NCI-H69 (cell line): ENCODE results near the gene UBE3D.
A peak's percentile ranks its signal among the peaks of the same experiment; 100 is the strongest.
"Not testable (repeated sequence)": the region's sequence is repeated elsewhere in the genome, so short reads cannot be mapped to it uniquely, and the experiment has no call there.

Experiments
- DNase-seq: peaks from one replicate; lab custom pipeline; 2025; lab: John Stamatoyannopoulos, UW

Gene UBE3D

GRCh38 chr6:83053678-83054077, 12.0 kb downstream of the UBE3D start:
- DNase-seq = no peak

DNA sequence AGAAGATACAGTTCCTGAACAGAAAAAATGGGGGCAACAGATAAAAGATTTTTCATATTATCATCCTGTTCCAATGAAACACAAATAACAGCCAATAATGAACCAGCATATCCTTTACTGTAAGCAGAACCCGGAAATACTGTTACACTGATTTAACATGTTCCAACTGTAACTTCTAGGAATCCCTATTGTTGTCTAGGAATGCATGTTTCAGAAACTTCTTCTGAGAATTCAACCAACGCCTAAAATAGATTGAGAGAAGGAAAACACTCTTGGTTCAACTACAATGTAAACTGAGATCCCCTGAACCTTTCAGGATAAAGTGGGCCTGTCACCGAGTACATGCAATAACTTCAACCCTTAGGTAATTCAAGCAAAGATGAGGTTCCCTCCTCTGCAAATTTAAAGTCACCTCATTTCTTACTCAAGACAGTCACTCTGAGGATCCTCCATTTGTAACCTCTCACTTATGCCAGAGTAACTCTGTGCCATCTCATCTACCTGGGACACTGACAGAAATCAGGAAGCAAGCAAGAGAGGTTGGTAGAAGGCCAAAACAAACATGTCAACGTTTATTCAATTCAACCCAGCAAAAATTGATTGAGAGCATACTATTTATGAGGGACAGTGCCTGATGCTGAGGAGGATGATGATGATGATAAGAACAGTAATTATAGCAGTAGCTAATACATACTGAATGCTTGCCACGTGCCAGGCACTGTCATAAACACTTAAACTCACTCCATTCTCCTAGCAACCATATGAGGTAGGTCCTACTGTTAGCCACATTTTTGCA, 14.1 kb downstream of the UBE3D start:
- peak; percentile 83 for DNase-seq

DNA sequence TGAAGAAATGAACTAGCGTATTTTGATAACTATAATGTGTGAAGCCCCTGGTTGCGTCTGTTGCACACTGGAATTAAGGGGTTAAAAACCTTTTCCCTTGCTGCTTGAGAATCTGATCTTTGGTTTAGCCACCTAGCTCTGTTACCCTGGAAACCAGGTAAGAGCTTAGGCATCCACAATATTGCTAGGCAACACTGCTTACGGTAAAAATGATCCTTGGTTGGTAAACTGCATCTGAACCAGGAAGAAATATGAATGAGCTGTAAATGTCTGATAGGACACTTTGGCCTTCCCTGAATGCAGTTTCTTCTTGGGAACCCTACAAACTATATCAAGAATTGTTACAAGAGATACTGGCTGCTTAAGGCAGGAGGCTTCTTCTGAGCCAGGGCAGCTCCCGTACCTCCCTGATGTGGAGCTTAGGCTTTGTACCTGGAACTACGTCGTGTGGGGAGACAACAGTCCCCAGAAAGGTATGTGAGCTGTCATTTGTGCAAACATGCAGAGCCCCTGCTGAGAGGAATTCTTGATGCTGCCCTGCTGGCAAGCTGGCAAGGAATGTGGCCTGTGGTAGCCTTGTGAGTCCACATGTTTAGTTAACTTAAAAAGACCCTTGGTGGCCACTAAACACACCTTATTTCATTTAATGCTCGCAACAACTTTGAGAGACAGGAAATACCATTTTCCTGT, 18.4 kb downstream of the UBE3D start:
- DNase-seq = peak; percentile 22

GRCh38 chr6:83044091-83044768, 21.4 kb downstream of the UBE3D start:
- DNase-seq = no peak

GRCh38 chr6:83042467-83043053, 23.1 kb downstream of the UBE3D start:
- DNase-seq = no peak

GRCh38 chr6:83038246-83038645, 27.4 kb downstream of the UBE3D start:
- no peak for DNase-seq

DNA sequence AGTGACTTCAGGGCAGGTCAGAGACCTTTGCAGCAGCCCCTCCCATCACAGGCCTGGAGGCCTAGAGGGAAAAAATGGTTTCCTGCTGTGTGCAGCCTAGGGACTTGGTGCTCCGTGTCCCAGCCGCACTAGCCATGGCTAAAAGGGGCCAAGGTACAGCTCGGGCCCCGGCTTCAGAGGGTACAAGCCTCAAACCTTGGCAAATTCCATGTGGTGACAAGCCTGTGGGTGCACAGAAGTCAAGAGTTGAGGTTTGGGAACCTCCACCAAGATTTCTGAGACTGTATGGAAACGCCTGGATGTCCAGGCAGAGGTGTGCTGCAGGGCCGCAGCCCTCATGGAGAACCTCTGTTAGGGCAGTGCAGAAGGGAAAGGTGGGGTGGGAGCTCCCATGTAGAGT, 34.0 kb downstream of the UBE3D start:
- DNase-seq = no peak

GRCh38 chr6:83019741-83020140, 45.9 kb downstream of the UBE3D start:
- DNase-seq = peak; percentile 89

GRCh38 chr6:83011131-83011530, 54.5 kb downstream of the UBE3D start:
- not testable (repeated sequence) for DNase-seq

DNA sequence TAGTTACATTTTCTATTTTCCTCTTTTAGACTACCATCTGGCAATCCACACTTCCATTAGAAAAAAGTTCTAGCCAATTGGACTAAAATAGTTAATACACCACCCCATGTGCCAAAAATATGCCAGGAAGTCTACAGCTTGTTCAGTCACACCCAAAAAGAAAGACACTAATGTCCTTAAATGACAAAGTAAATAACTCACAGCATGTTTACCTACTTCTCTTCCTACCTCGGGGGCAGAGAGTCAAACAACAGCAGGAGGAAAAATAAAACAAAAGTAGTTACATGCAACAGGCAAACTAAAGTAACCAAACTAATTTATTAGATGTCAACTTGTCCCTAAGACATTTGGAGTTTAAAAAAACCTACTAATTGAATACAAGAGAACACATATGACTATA, 57.0 kb downstream of the UBE3D start:
- peak; percentile 91 for DNase-seq

GRCh38 chr6:83006270-83006905, 59.3 kb downstream of the UBE3D start:
- no peak for DNase-seq

GRCh38 chr6:82996156-82996555, 69.5 kb downstream of the UBE3D start:
- DNase-seq = no peak

- no peak for DNase-seq
These were observed 70.6 kb downstream of the UBE3D start for GRCh38 chr6:82995066-82995465.

- DNase-seq = no peak
These were observed 75.8 kb downstream of the UBE3D start for GRCh38 chr6:82989736-82990290.

GRCh38 chr6:82988930-82989351, 76.7 kb downstream of the UBE3D start:
- peak; percentile 19 for DNase-seq

GRCh38 chr6:82987951-82988350, 77.7 kb downstream of the UBE3D start:
- no peak for DNase-seq

GRCh38 chr6:82987416-82987815, 78.2 kb downstream of the UBE3D start:
- DNase-seq = no peak

DNA sequence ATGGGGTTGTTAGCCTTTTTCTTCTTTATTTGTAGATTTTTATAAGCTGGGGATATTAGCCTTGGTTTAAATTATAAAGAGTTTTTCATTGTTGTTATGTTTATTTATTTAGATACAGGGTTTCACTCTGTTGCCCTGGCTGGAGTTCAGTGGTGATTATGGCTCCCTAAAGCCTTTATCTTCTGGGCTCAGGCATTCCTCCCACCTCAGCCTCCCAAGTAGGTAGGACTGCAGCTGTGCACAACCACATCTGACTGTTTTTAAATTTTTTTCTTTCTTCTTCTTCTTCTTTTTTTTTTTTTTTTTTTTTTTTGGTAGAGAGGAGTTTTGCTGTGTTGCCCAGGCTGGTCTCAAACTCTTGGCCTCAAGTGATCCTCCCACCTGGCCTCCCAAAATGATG, 80.9 kb downstream of the UBE3D start:
- DNase-seq = no peak

- peak; percentile 57 for DNase-seq
These were observed 85.6 kb downstream of the UBE3D start for GRCh38 chr6:82980086-82980485.

- no peak for DNase-seq
These were observed 86.0 kb downstream of the UBE3D start for GRCh38 chr6:82979657-82980056.

DNA sequence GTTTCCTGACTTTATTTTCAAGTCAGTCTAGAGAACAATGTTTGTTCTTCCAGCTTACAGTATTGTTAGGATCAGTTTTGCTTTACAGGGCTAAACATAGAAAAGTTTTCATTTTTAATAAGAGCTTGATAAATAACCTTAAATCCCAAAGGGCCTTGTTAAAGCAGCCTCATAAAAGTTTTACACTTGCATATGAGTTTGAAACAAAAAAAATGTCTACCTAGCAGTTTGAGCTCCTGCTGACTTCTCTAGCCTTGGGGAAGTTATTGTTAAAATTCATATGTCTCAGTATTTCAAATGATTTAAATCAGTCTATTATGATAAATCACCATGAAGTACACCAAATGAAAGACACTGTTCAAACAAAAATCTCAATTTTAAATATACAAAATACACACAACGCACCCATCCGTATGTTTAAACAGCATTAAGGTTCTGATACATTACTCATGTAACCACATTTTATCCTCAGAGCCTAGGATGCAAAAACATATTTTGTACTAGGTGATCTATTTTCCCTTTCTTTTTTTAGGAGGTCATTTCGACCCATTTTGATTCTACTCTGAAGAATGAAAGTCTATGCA, 87.2 kb downstream of the UBE3D start:
- DNase-seq = peak; percentile 49
